ENCODE data around the gene CFAP20.
"Not testable (repeated sequence)": the region's sequence is repeated elsewhere in the genome, so short reads cannot be mapped to it uniquely, and the experiment has no call there.

Gene CFAP20

GRCh38 chr16:58107228-58107627, 22.0 kb downstream of the CFAP20 start:
- Histone ChIP-seq H3K4me3 (ENCODE audit: low read length) (no peak overlapping the region), H3K36me3 (ENCODE audit: control insufficient read depth, insufficient read depth, low read length) (no peaks in the 10 kb centered on the region), H3K4me1 (ENCODE audit: control insufficient read depth, insufficient read depth, low read length) (no peaks in the 10 kb centered on the region), H3K9ac (ENCODE audit: low read length) (no peak overlapping the region), H3K9me3 (ENCODE audit: control insufficient read depth, low read length) (no peaks in the 10 kb centered on the region), H3K27me3 (ENCODE audit: control insufficient read depth, insufficient read depth, low read length) (no peaks in the 10 kb centered on the region)

GRCh38 chr16:58105631-58106030, 23.6 kb downstream of the CFAP20 start:
- H3K4me3 ChIP-seq (ENCODE audit: low read length) = no peak overlapping the region
- no peaks in the 10 kb centered on the region for H3K36me3 ChIP-seq (ENCODE audit: control insufficient read depth, insufficient read depth, low read length)
- no peak overlapping the region for H3K9ac ChIP-seq (ENCODE audit: low read length)
- no peaks in the 10 kb centered on the region for H3K9me3 ChIP-seq (ENCODE audit: control insufficient read depth, low read length)
- no peaks in the 10 kb centered on the region for H3K4me1 ChIP-seq (ENCODE audit: control insufficient read depth, insufficient read depth, low read length)
- no peaks in the 10 kb centered on the region for H3K27me3 ChIP-seq (ENCODE audit: control insufficient read depth, insufficient read depth, low read length)

- Histone ChIP-seq H3K9me3 (ENCODE audit: control insufficient read depth, low read length) (no peaks in the 10 kb centered on the region), H3K4me3 (ENCODE audit: low read length) (no peak overlapping the region), H3K9ac (ENCODE audit: low read length) (no peak overlapping the region), H3K27me3 (ENCODE audit: control insufficient read depth, insufficient read depth, low read length) (no peaks in the 10 kb centered on the region), H3K4me1 (ENCODE audit: control insufficient read depth, insufficient read depth, low read length) (no peaks in the 10 kb centered on the region), H3K36me3 (ENCODE audit: control insufficient read depth, insufficient read depth, low read length) (no peaks in the 10 kb centered on the region)
Measured at GRCh38 chr16:58102665-58103392, 26.4 kb downstream of the CFAP20 start.

DNA sequence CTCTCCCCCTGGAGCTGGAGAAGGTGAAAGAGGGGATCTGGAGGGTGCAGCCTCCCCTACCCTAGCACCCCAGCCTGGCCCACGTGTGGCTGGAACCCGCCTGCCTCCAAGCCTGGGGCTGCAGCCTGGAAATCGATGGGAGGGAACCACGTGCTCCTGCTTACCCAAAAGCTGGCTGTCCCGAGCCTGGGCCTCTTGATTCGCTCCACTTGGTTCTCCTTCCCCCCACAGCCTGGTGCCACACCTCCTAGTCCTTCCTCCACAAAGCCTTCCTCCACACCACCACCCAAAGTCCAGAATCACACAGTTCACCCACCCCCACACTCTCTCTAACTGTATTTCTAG, 29.3 kb downstream of the CFAP20 start:
- H3K9ac ChIP-seq (ENCODE audit: low read length) = no peak overlapping the region
- H3K27me3 ChIP-seq (ENCODE audit: control insufficient read depth, insufficient read depth, low read length) = no peaks in the 10 kb centered on the region
- no peaks in the 10 kb centered on the region for H3K9me3 ChIP-seq (ENCODE audit: control insufficient read depth, low read length)
- H3K4me3 ChIP-seq (ENCODE audit: low read length) = no peak overlapping the region
- H3K4me1 ChIP-seq (ENCODE audit: control insufficient read depth, insufficient read depth, low read length) = no peaks in the 10 kb centered on the region
- no peaks in the 10 kb centered on the region for H3K36me3 ChIP-seq (ENCODE audit: control insufficient read depth, insufficient read depth, low read length)

DNA sequence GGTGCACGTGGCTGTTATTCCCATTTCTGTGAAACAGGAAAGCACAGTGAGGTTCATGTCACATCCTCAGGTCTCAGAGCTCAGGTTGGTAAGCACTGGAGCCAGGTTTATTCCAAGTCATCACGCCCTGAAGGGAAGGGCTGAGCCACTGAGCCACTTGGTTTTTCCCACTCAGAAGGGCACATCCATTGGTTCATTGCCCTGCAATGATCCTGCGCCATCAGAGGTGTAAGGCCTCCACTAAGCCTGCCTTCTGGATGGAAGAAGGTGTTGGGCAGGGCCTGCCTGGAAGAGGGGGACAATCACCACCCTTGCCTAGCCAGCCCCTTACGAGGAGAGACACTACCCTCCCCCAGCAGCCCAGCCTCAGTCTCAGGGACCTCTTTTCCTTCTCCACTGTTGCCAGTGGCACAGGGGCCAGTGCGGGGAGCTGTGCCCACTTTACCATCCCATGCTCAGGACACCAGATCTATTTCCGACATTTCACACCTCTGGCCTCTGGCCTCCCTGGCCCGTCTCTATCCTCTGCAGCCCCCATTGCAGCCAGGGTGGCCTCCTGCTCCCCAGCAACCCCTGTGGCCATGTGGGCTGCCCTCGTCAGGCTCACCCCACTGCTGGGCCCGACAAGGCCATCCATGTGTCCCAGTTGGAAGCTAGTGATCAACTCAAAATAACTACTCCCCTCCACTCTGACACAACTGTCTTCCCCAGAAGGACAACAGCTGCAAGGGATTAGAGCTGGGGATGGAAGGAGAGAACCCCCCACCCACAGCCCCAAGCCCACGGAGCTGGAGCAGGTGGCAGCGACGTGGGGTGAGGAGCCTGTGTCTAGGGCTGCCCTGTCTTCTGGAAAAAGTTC, 29.9 kb downstream of the CFAP20 start:
- H3K9ac ChIP-seq (ENCODE audit: low read length) = no peak overlapping the region
- H3K36me3 ChIP-seq (ENCODE audit: control insufficient read depth, insufficient read depth, low read length) = no peaks in the 10 kb centered on the region
- no peaks in the 10 kb centered on the region for H3K4me1 ChIP-seq (ENCODE audit: control insufficient read depth, insufficient read depth, low read length)
- H3K9me3 ChIP-seq (ENCODE audit: control insufficient read depth, low read length) = no peaks in the 10 kb centered on the region
- no peak overlapping the region for H3K4me3 ChIP-seq (ENCODE audit: low read length)
- no peaks in the 10 kb centered on the region for H3K27me3 ChIP-seq (ENCODE audit: control insufficient read depth, insufficient read depth, low read length)

DNA sequence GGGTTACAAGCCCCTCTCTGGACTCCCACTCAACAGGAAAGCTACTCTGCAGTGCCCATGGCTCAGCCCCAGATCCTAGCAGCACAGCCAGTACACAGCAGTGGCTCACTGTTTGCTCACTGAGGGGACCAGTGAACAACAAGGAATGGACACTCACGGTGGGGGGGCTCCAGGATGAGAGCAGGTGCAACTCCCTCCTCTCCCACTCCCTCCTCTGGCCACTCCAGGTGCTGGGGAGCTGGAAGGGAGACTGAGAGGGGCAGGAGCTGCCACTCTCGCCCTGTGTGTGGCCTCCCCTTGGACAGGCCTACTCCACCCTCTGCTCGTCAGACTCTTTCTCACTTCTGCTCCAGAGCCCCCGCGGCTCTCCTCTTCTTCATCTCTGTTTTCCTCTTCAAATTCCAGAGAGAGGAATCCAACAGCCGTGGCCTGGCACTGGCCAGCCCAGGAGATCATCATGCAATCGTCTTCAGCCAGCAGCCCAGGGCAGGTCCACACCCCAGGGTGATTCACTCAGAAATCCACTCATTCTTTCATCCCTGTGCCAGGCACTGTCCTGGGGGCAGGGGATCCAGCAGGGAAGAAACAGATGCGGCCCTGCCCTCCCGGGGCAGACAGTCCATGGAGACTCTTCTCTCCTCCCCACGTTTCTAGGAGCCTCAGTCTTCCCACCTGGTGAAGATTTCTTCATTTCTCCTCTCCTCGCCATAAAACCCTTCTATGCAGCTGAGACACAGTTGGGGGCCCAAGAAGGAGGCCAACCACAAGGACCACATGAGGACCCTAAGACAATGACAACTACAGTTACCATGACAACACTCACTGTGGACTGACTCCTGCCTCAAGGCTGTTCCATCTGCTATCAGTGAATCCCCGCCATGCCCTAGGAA, 30.7 kb downstream of the CFAP20 start:
- H3K4me3 ChIP-seq (ENCODE audit: low read length) = no peak overlapping the region
- H3K9me3 ChIP-seq (ENCODE audit: control insufficient read depth, low read length) = no peaks in the 10 kb centered on the region
- no peaks in the 10 kb centered on the region for H3K27me3 ChIP-seq (ENCODE audit: control insufficient read depth, insufficient read depth, low read length)
- no peak overlapping the region for H3K9ac ChIP-seq (ENCODE audit: low read length)
- H3K36me3 ChIP-seq (ENCODE audit: control insufficient read depth, insufficient read depth, low read length) = no peaks in the 10 kb centered on the region
- H3K4me1 ChIP-seq (ENCODE audit: control insufficient read depth, insufficient read depth, low read length) = no peaks in the 10 kb centered on the region

- Histone ChIP-seq H3K9ac (ENCODE audit: low read length) (no peak overlapping the region), H3K4me1 (ENCODE audit: control insufficient read depth, insufficient read depth, low read length) (no peaks in the 10 kb centered on the region), H3K36me3 (ENCODE audit: control insufficient read depth, insufficient read depth, low read length) (no peaks in the 10 kb centered on the region), H3K4me3 (ENCODE audit: low read length) (no peak overlapping the region), H3K27me3 (ENCODE audit: control insufficient read depth, insufficient read depth, low read length) (no peaks in the 10 kb centered on the region), H3K9me3 (ENCODE audit: control insufficient read depth, low read length) (no peaks in the 10 kb centered on the region)
Measured at GRCh38 chr16:58096249-58096648, 32.9 kb downstream of the CFAP20 start.

DNA sequence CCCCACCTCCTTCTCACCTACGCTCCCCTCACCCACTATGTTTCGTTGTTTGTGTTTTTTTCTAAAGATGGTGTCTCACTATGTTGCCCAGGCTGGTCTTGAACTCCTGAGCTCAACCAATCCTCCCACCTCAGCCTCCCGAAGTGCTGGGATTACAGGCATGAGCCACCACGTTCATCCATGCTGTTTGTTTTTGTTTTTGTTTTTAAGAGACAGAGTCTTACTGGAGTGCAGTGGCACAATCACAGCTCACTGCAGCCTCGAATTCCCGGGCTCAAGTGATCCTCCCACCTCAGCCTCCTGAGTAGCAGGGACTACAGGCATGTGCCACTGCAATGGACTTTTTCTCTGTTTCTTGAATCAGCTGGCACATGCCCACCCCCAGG, 33.6 kb downstream of the CFAP20 start:
- H3K36me3 ChIP-seq (ENCODE audit: control insufficient read depth, insufficient read depth, low read length) = not testable (repeated sequence)

GRCh38 chr16:58094791-58095574, 34.2 kb downstream of the CFAP20 start:
- no peaks in the 10 kb centered on the region for H3K36me3 ChIP-seq (ENCODE audit: control insufficient read depth, insufficient read depth, low read length)
- H3K9me3 ChIP-seq (ENCODE audit: control insufficient read depth, low read length) = no peaks in the 10 kb centered on the region
- H3K4me1 ChIP-seq (ENCODE audit: control insufficient read depth, insufficient read depth, low read length) = no peaks in the 10 kb centered on the region
- H3K4me3 ChIP-seq (ENCODE audit: low read length) = no peak overlapping the region
- H3K27me3 ChIP-seq (ENCODE audit: control insufficient read depth, insufficient read depth, low read length) = no peaks in the 10 kb centered on the region
- no peak overlapping the region for H3K9ac ChIP-seq (ENCODE audit: low read length)

More for the DNA sequence above, 33.6 kb downstream of the CFAP20 start:
- H3K4me3 ChIP-seq (ENCODE audit: low read length); H3K27me3 ChIP-seq (ENCODE audit: control insufficient read depth, insufficient read depth, low read length); H3K4me1 ChIP-seq (ENCODE audit: control insufficient read depth, insufficient read depth, low read length); H3K9ac ChIP-seq (ENCODE audit: low read length); H3K9me3 ChIP-seq (ENCODE audit: control insufficient read depth, low read length): not testable (repeated sequence)

DNA sequence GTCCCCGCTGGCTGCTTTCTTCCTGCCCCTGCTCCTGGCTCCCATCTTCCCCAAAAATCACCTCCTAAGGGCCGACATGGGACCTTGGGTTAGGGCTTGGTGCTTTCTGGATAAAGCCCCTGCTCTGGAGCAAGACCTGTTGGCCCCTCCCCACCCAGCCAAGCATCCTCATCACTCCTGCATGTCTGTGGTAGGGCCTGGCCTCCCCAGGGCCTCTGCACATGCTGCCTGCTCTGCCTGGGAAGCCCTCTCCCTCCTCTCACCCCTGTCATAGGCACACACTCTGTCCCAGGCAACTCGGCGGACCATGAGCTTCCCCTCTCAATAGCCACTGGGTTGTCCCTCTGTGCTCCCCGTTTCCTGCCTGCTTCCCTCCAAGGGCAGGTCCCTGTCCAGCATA, 35.2 kb downstream of the CFAP20 start:
- Histone ChIP-seq H3K4me1 (ENCODE audit: control insufficient read depth, insufficient read depth, low read length) (no peaks in the 10 kb centered on the region), H3K4me3 (ENCODE audit: low read length) (no peak overlapping the region), H3K36me3 (ENCODE audit: control insufficient read depth, insufficient read depth, low read length) (no peaks in the 10 kb centered on the region), H3K9ac (ENCODE audit: low read length) (no peak overlapping the region), H3K9me3 (ENCODE audit: control insufficient read depth, low read length) (no peaks in the 10 kb centered on the region), H3K27me3 (ENCODE audit: control insufficient read depth, insufficient read depth, low read length) (no peaks in the 10 kb centered on the region)

DNA sequence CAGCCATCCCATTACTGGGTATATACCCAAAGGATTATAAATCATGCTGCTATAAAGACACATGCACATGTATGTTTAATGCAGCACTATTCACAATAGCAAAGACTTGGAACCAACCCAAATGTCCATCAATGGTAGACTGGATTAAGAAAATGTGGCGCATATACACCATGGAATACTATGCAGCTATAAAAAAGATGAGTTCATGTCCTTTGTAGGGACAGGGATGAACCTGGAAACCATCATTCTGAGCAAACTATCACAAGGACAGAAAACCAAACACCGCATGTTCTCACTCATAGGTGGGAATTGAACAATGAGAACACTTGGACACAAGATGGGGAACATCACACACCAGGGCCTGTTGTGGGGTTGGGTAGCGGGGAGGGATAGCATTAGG, 38.8 kb downstream of the CFAP20 start:
- H3K4me3 ChIP-seq (ENCODE audit: low read length); H3K9me3 ChIP-seq (ENCODE audit: control insufficient read depth, low read length): not testable (repeated sequence)

More for the DNA sequence above, 38.8 kb downstream of the CFAP20 start:
- not testable (repeated sequence) for H3K9ac ChIP-seq (ENCODE audit: low read length); H3K27me3 ChIP-seq (ENCODE audit: control insufficient read depth, insufficient read depth, low read length); H3K36me3 ChIP-seq (ENCODE audit: control insufficient read depth, insufficient read depth, low read length); H3K4me1 ChIP-seq (ENCODE audit: control insufficient read depth, insufficient read depth, low read length)

Data from mucosa of stomach (tissue), 1 donor.